ENCODE measurements around the gene PHF21B.
A peak's percentile ranks its signal among the peaks of the same experiment; 100 is the strongest.
"Not testable (repeated sequence)": the region's sequence is repeated elsewhere in the genome, so short reads cannot be mapped to it uniquely, and the experiment has no call there.

Gene PHF21B

DNA sequence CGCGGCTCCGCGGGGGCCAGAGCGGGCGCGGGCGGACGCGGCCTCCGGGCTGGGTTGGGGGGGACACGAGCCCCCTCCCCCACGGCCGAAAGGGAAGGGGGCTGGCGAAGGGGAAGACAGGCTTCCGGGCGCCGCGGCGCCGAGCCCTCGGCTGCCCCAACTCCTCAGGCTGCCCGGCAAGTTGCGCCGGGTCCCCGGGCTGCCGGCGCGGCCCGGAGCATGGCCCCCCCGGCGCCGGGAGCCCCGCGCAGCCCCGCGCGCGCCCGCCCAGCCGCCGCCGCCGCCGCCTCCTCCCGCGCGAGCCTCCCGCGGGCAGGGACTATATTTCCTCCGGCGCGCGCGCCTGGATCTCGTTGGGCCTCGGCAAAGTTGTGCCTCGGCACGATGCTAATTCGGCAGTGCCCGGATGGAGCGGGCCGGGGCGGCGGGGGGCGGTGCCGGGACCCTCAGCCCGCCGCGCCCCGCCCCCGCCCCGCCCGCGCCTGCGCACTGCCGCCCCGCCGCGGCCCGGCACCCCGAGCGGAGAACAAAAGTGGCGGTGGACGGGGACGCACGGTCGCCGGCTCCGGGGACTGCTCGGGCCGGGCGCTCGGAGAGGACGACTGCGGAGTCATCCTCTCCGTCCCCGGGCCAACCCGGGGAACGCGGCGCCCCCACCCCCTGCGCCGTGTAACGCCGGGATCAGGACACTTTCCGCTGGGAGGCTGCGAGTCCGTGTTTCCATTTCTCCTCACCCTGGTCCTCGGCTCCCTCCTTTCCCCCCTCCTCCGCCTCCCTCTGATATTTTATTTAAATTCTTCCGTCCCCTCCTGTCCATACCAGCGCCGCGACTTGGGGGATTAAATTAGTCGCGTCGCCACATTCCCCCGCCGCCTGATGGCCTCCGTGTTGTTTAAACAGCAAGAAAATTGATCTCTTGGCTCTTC, at the start of gene PHF21B:
Gene PHF21B (minus strand): TSS at position 400 of the 926 bp plus-strand sequence. CDS start 456 bp downstream, outside the sequence.
- DNase-seq = peak; percentile 73

DNA sequence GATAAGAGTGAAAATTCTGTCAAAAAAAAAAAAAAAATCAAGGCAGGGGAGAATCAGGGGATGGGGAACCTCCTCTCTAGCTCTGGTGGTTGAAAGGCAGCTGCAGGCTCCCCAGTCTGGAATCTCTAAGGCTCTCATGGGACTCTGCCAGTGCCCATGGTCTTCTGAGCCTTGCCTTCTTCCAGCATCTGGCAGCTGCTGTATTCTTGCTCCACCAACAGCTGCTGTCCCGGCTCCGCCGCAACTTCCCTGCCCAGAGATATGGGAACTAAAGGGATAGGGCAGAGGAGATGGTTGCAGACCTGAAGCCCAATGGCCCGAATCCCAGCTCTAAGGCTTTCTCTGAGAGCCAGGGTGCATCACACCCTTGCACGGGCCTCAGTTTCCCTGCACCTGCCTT, 49.5 kb upstream of the PHF21B start:
- no peak for DNase-seq

DNA sequence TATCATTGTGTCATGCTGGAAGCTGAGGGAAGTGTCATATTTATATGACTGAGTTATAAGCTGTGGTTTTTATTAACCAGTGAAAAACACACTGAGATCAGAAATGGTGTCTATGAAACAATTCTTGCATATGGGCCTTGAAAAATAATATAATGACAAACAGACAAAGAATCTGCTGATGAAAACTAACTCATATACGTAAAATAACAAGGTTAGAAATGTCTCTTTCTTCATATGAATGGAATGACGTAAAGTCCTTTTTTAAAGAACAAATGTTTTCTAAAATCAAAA, 48.8 kb upstream of the PHF21B start:
- no peak for DNase-seq

DNA sequence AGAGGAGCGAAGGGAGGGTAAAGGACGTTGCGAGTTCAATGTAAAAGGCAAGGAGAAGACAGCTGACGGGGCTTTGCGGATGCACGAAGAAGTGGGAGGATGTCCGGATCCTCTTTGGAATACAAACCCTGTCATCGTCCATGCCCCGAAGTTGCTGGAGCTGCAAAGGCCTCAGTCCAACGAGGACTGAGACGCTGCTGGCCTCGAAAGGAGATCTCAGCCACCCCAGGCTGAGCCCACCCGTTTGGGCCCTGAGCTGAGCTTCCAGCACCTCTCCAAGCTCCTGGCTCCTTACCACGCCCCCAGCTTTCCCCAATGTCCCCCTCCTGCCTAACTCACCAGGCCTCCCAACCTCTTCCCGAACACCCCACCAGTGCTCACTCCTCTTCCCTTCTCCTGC, 46.1 kb upstream of the PHF21B start:
- DNase-seq = no peak

DNA sequence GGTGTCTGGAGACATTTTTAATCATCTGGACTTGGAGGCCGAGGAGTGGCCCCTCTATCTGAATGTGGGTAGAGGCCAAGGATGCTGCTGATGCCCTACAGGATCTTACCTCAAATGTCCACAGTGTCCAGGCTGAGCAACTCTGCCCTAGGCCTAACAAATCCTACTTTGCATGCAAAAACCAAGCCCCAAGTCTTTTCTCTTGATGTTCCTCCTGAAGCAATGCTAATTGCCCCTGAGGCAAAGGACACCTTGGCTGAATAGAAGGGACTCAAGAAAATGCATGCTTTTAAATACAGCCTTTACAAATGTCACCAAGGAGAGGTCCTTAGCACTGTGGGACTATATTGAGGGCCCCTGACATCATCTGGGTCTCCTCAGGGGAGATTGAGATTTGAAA, 43.8 kb upstream of the PHF21B start:
- no peak for DNase-seq

DNA sequence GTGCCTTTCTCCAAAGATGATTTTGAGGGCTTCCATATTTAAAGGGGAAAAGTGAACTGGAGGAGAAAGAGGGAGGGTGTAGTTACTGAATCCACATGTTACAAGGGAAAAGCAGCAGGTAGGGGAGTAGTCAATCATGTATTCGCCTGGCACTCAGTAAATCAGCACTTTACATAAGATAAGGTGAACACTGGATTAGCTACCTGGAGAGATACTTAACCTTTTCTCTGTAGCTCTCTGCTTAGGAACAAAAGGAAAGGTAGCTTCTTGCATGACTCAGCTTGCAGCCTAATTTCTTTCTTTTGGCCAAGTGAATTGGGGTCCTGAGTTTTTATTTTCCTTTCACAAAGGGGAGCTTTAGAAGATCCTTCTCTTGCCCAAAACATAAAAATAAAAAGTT, 43.3 kb upstream of the PHF21B start:
- DNase-seq = no peak

DNA sequence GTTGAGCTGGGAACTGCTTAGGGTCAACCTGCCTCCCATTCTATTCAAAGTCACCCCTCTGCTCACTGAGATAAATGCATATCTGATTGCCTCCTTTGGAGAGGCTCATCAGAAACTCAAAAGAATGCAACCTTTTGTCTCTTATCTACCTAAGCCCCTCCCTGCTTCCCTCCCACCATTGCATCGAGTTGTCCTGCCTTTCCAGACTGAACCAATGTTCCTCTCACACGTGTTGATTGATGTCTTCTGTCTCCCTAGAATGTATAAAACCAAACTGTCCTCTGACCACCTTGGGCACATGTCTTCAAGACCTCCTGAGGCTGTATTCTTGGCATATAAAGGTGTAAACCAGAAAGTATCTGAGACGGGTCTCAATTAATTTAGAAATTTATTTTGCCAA, 42.9 kb upstream of the PHF21B start:
- not testable (repeated sequence) for DNase-seq

DNA sequence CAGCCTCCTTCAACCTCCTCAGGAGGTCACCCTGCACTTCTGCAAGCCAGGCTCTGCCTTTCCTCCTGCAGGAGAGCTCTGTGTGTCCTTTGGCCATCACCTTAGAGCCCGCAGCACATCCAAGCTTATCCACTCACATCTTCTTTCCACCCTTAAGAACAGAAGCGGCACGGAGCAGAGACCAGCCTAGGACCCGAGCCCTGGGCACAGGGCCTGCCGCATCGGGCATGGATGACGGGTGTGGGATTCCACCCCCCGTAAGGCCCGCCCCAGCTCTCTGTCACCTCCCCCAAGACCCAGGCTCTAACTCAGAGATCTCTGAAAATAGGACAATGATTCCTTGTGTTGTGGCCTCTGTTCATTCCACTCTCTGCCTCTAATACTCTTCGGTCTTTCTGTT, 42.1 kb upstream of the PHF21B start:
- no peak for DNase-seq

DNA sequence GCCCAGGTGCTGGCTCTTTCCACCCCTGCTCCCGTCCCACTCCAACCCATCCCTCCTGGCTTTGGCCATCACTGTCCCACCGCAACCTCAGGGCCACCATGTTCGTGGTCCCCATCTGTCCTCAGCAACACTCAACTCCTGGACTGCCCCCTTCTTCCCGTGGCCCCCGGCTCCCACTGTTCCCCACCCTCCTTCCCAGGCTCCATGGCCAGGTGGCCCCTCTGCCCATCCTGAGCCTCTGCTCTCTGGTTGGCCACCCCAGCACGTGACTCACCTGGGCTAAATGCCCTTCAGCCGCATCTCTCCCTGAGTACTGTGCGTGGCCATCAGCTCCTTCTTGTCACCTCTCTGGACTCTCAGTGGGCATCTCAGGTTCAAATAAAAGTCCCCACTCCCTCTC, 41.6 kb upstream of the PHF21B start:
- no peak for DNase-seq

DNA sequence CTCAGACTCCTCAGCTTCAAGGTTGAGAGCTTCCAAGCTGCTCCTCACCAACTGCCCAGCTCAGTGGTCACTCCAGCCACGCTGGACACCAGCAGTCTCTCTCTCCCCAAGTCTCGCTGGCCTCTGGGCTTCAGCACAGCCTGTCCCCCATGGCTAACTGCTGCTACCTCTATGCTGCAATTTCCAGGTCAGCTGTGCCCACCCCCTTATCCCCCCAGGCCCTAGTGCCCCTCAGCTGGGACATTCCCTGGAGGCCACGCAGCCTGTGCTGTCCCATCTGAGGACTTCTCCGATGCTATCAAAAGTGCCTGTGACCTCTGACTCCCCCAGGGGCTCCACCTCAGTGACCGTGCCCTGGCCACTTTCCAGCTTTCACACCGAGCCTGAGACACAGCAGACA, 37.5 kb upstream of the PHF21B start:
- DNase-seq = no peak

DNA sequence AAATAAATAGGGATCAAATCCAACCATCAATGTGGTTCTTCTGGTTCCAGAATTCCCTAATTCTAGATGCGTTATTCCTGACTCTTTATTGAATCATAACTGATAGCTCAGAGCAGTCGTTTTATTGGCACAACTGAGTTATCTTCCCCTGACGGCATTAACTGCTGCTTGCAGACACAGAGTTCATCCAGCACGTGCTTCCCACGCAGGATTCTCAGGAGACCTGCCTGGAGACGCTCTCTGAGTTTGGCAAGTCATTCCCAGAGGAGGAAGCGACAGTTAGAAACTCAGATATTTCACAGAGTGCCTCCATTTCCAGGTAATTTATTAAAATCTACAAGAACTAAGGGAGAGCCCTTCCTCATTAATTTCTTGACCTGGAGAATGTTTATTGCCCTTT, 35.4 kb upstream of the PHF21B start:
- DNase-seq = no peak

DNA sequence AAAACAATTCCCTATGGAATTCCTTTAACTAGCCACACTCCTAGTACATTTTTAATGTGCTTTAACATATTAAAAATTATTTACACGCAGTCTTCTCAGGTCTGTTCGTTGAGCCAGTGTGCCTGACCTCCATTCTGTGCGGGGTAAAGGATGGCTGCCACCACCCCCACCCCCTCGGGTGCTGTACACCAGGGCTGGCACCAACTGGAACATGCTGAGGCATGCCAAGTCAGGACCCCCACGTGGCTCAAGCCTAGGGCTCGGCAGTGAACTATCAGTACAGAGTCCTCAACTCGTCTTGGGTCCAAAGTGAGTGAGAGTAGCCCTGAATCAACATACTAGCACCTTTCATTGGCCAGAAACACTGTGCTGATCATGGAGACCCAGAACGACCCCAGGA, 32.5 kb upstream of the PHF21B start:
- DNase-seq = no peak

DNA sequence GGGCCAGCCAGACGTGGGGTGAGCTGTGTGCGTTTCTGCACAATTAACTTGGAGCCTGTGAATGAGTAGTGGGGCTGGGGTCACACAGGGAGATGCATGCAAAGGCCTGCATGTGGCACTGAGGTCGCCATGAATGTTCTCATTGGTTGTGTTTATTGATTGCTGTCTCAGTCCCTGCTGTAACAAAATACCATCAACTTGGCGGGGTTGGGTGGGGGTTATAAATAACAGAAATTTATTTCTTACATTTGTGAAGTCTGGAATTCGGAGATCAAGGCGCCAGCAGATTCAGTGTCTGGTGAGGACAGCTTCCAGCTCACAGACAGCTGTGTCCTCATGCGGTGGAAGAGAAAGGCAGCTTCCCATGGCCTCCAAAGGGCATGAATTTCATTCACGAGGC, 29.3 kb upstream of the PHF21B start:
- no peak for DNase-seq

DNA sequence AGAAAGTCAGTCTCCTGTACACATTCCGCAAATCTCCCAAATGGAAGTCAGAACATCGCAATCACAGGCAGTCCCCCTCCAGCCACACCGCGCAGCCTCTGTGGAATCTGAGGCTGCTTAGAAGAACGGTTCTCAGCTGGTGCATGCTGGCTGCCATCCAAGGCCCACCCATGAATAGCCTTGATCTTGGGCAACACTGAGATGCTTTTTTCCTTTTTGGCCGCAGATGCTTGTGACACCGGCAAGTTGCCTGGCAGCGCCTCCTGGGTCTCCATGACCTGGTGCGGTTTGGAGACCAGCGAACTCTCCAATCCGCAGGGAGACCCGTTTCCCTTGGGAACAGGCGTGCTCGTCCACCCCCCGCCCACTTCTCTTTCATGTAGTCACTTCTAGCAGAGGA, 26.3 kb upstream of the PHF21B start:
- DNase-seq = no peak

DNA sequence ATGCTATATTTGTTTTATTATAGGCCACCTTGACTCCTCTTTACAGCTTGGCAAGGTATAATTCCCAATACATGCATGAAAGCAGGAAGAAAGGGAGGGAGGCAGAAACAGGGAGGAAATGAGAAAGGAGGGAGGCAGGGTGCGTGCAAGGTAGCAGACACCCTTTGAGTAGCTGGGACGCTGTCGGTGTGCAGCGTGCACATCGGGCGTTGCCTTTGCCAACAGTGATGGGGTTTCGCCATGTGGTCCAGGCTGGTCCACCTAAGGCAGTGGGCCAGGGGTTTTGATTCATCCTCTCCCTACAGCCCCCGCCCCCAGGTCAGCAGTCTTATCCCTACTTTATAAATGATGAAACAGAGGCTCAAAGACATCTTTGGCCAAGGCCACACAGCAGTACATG, 25.0 kb upstream of the PHF21B start:
- no peak for DNase-seq

DNA sequence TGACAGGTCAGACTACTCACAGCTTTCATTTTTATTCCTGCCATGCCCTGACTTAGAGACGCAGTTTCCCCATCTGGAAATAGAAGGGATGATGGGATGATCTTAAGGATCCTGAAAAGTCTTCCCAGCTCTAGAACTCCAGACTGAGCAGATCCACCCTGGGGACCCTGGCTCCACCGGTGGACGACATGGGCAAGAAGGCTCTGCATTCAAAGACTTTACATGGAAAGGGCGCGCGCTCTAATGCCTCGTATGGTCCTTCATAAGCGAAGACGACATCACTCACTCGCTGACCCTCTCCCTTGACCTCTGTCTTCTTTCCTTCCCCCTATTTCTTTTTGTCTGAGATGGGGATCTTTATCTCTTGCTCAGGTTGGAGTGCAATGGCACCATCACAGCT, 24.4 kb upstream of the PHF21B start:
- DNase-seq = no peak

DNA sequence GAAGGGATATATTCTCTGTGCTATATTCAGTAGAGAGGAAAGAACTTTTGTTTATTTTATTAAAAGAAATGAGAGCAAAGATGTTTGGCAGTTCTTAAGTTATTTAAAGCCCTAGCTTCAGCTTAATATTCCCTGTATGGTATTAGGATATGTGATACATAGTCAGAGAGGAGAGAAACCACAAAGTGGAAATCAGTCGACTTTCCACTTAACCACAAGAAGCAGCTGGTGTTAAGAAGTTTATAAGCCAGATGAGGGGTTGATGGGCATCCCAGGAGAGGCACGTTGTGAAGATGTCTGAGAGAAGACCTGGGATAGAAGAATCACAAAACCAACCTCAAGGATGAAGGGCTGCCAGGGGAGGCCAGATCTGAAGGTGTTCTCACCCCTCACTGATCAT, 23.3 kb upstream of the PHF21B start:
- no peak for DNase-seq

DNA sequence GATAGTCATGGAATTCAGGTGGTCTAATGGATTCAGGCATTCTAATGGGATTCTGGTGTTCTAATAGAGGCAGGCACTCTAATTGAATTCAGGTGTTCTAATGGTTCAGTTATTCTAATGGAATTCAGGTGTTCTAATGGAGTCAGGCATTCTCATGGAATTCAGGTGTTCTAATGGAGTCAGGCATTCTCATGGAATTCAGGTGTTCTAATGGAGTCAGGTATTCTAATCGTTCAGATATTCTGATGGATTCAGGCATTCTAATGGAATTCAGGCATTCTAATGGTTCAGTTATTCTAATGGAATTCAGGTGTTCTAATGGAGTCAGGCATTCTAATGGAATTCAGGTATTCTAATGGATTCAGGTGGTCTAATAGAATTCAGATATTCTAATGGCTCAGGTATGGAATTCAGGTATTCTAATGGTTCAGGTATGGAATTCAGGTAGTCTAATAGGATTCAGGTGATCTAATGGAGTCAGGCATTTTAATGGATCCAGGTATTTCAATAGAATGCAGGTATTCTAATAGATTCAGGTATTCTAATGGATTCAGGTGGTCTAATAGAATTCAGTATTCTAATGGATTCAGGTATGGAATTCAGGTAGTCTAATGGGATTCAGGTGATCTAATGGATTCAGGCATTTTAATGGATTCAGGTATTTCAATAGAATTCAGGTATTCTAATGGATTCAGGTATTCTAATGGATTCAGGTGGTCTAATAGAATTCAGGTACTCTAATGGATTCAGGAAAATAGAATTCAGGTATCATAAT, 22.0 kb upstream of the PHF21B start:
- no peak for DNase-seq

DNA sequence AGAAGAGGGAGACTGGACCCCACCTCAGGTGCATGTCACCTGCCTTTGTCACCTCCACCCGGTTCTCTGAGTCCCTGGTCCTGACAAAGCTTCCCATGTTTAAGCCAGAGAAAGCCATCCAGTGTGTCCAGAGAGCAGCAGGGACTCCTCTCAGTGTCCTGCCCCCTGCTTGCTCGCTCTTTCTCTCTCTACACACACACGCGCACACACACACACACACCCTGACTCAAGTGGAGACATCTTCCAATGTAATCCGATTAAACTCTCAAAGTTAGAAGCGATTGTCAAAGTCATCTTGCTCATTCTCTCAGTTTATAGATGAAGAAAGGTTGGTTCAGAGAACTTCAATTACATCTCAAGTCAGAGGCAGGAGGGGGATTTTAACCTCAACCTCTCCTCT, 19.7 kb upstream of the PHF21B start:
- DNase-seq = no peak

DNA sequence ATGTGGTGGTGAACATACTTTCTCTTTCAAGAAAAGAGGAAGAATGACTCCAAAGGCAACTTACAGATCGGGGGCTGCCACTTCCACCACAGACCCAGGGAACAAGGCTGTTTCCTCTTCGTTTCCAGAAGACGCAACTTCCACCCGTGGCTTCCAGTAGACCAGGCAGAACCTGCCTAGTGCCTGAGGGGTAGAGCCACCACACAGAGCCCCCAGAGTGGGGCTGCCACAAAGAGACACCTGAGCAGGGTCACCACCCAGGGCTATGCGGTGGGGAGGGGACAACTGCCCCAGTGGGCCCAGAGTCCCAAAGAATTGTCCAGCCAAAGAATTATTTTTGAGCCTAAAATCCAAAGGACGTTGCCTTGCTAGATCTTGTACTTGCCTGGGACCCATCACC, 16.7 kb upstream of the PHF21B start:
- DNase-seq = no peak

DNA sequence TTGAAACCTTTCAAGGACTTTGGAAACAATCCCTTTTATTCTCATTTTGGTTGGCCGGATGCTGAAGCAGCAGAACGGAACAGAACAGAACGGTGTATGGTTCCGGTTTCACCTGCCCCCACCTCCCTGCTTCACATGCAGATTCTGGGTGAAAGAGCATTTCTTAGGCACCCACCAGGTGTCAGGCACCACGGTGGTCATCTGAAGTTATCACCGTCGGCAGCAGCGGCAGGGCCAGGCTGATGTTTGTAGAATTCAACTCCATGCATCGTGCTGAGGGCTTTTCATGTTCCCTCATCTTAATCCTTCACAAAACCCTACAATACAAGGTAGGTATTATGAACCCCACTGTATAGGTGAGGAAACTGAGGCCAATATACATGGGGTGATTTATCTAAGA, 13.6 kb upstream of the PHF21B start:
- DNase-seq = no peak

DNA sequence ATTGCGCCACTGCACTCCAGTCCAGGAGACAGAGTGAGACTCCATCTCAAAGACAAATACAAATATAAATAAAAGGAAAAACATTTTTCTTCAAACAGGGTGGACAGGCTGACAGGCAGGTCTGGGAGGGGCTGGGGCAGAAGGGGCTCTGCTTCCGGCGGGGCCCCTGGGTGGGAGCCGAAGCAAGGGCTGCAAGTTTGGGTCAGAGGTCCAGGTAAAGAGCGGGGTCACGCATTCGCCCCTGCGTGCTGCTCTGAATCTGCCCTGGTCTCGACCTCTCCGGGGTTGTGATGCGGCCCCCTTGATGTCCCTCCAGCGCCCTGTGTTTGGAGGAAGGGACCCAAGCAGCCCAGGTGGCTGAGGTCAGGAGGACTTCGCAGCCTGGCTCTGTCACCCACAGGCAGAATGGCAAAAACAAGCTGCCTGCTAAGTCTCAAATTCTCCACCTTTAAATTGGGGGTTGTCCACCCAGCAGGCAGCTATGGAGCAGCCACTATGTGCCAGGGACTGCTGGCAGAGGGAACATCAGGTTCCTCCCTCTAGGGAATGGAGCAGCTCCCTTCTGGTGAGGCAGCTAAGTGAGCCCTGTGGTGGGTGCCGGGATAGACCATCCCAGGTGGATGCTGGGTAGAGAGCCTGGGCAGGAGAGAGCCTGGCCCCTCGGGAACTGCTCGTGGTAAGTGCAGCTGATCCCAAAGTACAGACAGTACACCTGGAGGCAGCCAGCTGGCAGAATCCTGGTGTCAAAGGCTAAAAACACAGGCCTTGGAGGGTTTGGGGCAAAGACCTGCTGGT, 10.3 kb upstream of the PHF21B start:
- DNase-seq = no peak

DNA sequence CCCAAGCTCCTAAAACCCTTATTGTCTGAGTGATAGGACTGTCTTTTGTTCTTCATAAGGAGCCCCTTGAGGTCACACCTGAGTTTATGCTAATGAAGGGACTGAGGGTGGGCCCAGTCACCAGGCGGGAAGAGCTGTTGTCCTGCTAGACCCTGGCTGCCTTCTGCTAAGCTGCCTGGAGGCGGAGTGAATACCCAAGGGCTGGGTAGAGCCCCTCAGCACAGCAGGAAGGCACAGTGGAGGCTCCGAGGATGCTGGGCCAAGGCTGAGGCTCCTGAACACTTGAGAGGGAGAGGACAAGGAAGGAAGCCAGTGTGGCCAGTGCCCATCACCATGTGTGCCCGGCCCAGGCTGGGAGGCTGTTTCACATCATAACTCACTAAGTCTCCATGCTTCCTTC, 4.8 kb upstream of the PHF21B start:
- no peak for DNase-seq

DNA sequence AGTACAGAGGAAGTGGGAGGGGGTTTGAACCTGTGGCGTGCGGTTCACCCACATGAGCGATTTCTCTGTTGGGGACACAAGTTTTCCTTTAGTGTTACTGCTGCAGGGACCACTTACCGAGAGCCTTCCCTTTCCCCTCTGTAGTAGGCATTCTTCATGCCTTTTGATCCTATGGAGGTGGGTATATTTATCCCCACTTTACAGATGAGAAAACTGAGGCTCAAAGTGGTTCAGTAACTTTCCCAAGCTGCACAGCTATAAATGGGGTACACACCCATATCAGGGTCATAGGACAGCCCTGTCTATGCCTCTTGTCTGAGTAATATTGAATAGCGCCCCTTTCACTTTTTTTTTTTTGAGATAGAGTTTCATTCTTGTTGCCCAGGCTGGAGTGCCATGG, 3.3 kb upstream of the PHF21B start:
- no peak for DNase-seq

All from NCI-H446 treated with DMSO at 0.1 percent for 48 hours (cell line).